ENCODE data around the gene RUBCNL. TPM values are rescaled to one million over a fixed set of nuclear protein-coding genes. Genes with fewer than 3 reads are reported as not detected.
"Not testable (repeated sequence)": the region's sequence is repeated elsewhere in the genome, so short reads cannot be mapped to it uniquely, and the experiment has no call there.

The RUBCNL gene
- total RNA-seq = 2.9 TPM
- long read RNA-seq, partial matches to known transcripts = 0 of 4 reads
- long read RNA-seq, other reads (novel, unspliced or antisense) = 0 of 4 reads

- ATAC-seq = peak; percentile 80
- Histone ChIP-seq H3K4me1 (peaks cover 22% of the 10 kb centered on the region), H3K36me3 (no peaks in the 10 kb centered on the region), H3K27ac (no peak within 1 kb of the TSS), H3K27me3 (peaks cover 25% of the 10 kb centered on the region), H3K4me3 (peak within 1 kb of the TSS; percentile 57), H3K9me3 (no peaks in the 10 kb centered on the region)
- intact Hi-C loops (cut with DNase I) = no loop called here
- peak; percentile 78 for DNase-seq
- TF ChIP-seq CTCF (IDR thresholded peaks at IDR 0.05) = no peak
These were observed at the start of gene RUBCNL for GRCh38 chr13:46387064-46387851. Gene RUBCNL, minus strand, starts transcription at chr13:46387252. Its CDS starts 14,777 bp downstream, at chr13:46372475.

- DNase-seq; H3K27ac ChIP-seq; H3K4me3 ChIP-seq; intact Hi-C loops (cut with DNase I); H3K9me3 ChIP-seq; ATAC-seq; H3K4me1 ChIP-seq; H3K27me3 ChIP-seq; H3K36me3 ChIP-seq: not testable (repeated sequence)
These were observed 42.5 kb upstream of the RUBCNL start for GRCh38 chr13:46429558-46429957.

GRCh38 chr13:46405457-46405856, 18.4 kb upstream of the RUBCNL start:
- H3K27ac ChIP-seq = no peak overlapping the region
- no peak for ATAC-seq
- TF ChIP-seq CTCF (IDR thresholded peaks at IDR 0.05) = no peak
- H3K4me3 ChIP-seq = no peak overlapping the region
- DNase-seq = no peak
- no peaks in the 10 kb centered on the region for H3K9me3 ChIP-seq
- H3K36me3 ChIP-seq = no peaks in the 10 kb centered on the region
- intact Hi-C loops (cut with DNase I) = no loop called here
- peaks cover 9% of the 10 kb centered on the region for H3K4me1 ChIP-seq
- no peaks in the 10 kb centered on the region for H3K27me3 ChIP-seq

- Histone ChIP-seq H3K4me3 (no peak overlapping the region), H3K27ac (peak overlapping the region; percentile 58), H3K36me3 (no peaks in the 10 kb centered on the region), H3K27me3 (no peaks in the 10 kb centered on the region), H3K4me1 (peaks cover 9% of the 10 kb centered on the region), H3K9me3 (no peaks in the 10 kb centered on the region)
- intact Hi-C loops (cut with DNase I) = no loop called here
- ATAC-seq = peak; percentile 21
- no peak for TF ChIP-seq CTCF (IDR thresholded peaks at IDR 0.05)
- DNase-seq = no peak
These were observed 17.7 kb upstream of the RUBCNL start for GRCh38 chr13:46404733-46405100.

GRCh38 chr13:46403851-46404732, 17.0 kb upstream of the RUBCNL start:
- Histone ChIP-seq H3K27ac (peak overlapping the region; percentile 58), H3K36me3 (no peaks in the 10 kb centered on the region), H3K9me3 (no peaks in the 10 kb centered on the region), H3K4me1 (peaks cover 9% of the 10 kb centered on the region), H3K4me3 (no peak overlapping the region), H3K27me3 (no peaks in the 10 kb centered on the region)
- no peak for TF ChIP-seq CTCF (IDR thresholded peaks at IDR 0.05)
- DNase-seq (no peak), ATAC-seq (peak; percentile 95)
- intact Hi-C loops (cut with DNase I) = no loop called here

- H3K9me3 ChIP-seq = no peaks in the 10 kb centered on the region
- intact Hi-C loops (cut with DNase I) = no loop called here
- DNase-seq (no peak), ATAC-seq (no peak)
- no peaks in the 10 kb centered on the region for H3K36me3 ChIP-seq
- H3K27ac ChIP-seq = no peak overlapping the region
- no peak overlapping the region for H3K4me3 ChIP-seq
- H3K4me1 ChIP-seq = peaks cover 9% of the 10 kb centered on the region
- TF ChIP-seq CTCF (IDR thresholded peaks at IDR 0.05) = no peak
- H3K27me3 ChIP-seq = no peaks in the 10 kb centered on the region
These were observed 15.1 kb upstream of the RUBCNL start for GRCh38 chr13:46402178-46402577.
